ENCODE measurements around the gene SHISAL2A.

DNA sequence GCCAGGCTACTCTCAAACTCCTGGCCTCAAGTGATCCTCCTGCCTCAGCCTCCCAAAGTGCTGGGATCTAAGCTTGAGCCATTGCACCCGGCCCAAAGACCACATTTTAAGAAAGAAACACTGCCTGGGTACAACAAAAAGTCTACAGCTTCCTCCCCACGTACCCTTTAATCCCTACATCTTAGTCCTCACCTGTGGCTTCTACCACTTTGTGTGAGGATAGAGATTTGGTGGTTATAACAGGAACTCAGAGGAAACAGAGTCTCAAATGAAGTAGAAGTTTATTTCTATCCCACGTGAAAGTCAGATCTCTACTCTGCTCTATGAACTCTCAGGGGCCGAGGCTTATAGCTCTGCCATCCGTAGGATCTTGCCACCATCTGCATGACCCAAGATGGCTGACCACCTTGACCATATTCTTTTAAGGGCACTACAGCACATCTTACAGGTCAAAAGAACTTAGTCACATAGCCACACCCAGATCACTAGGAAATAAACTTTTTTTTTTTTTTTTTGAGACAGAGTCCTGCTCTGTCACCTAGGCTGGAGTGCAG, 17.4 kb upstream of the SHISAL2A start:
- TF ChIP-seq POLR2AphosphoS5 (IDR thresholded peaks at IDR 0.05): no peak
- TF ChIP-seq, protein P1, sequence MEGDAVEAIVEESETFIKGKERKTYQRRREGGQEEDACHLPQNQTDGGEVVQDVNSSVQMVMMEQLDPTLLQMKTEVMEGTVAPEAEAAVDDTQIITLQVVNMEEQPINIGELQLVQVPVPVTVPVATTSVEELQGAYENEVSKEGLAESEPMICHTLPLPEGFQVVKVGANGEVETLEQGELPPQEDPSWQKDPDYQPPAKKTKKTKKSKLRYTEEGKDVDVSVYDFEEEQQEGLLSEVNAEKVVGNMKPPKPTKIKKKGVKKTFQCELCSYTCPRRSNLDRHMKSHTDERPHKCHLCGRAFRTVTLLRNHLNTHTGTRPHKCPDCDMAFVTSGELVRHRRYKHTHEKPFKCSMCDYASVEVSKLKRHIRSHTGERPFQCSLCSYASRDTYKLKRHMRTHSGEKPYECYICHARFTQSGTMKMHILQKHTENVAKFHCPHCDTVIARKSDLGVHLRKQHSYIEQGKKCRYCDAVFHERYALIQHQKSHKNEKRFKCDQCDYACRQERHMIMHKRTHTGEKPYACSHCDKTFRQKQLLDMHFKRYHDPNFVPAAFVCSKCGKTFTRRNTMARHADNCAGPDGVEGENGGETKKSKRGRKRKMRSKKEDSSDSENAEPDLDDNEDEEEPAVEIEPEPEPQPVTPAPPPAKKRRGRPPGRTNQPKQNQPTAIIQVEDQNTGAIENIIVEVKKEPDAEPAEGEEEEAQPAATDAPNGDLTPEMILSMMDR (IDR thresholded peaks at IDR 0.05): no peak

Data from suprapubic skin (tissue), 3 donors.